HepG2 (cell line): ENCODE measurements around the gene TEAD1. TPM values are rescaled to one million over a fixed set of nuclear protein-coding genes. Genes with fewer than 3 reads are reported as not detected.
A peak's percentile ranks its signal among the peaks of the same experiment; 100 is the strongest.

ENCODE experiments used
- GTF2F1 ChIP-seq: fragments of 150-350 bp; IDR thresholded peaks from 2 replicates; pipeline ENCODE4 v1.6.1; 2014; ENCODE audit warnings: low read length
- MAFK ChIP-seq, 2 experiments: IDR thresholded peaks in 1 of 2; conservative IDR thresholded peaks in 1 of 2; 2 replicates each; pipeline ENCODE4 v1.6.1; 2011; ENCODE audit warnings: improper control_type of control experiment in 2 of 2, low read length in 2 of 2
- POLR2AphosphoS2 ChIP-seq: IDR thresholded peaks from 2 replicates; pipeline ENCODE4 v1.6.1; 2011; ENCODE audit warnings: low read depth, low read length, improper control_type of control experiment
- YY1 ChIP-seq: IDR thresholded peaks from 2 replicates; pipeline ENCODE4 v1.6.1; 2011; ENCODE audit warnings: low read length, low read depth, moderate library complexity, mild to moderate bottlenecking; ENCODE audit not compliant: insufficient read depth, insufficient replicate concordance
- ZNF18 ChIP-seq: sonication (generic); formaldehyde crosslinking; IDR thresholded peaks from 2 replicates; pipeline ENCODE4 v1.8.0; 2022; ENCODE audit warnings: mild to moderate bottlenecking, missing genetic modification reagents; ENCODE audit not compliant: insufficient replicate concordance
- ZNF407 ChIP-seq: sonication (generic); formaldehyde crosslinking; IDR thresholded peaks from one replicate; pipeline ENCODE4 v1.5.1; 2020; ENCODE audit warnings: mild to moderate bottlenecking, missing genetic modification reagents; ENCODE audit errors: not compliant biosample characterization
- ZNF746 ChIP-seq: sonication (generic); formaldehyde crosslinking; IDR thresholded peaks from 2 replicates; pipeline ENCODE4 v1.8.0; 2022; ENCODE audit warnings: mild to moderate bottlenecking, missing genetic modification reagents
- ZNF841 ChIP-seq: sonication (generic); formaldehyde crosslinking; IDR thresholded peaks from 2 replicates; pipeline ENCODE4 v1.8.1; 2023; ENCODE audit warnings: missing genetic modification reagents, borderline replicate concordance
- polyA plus RNA-seq, 8 experiments: library from polyadenylated mRNA; depleted of rRNA in 3 of 8; stranded (reverse) in 7 of 8; unstranded in 1 of 8; fragments of >200 nt; fragmentation: Illumina TruSeq in 4 of 8; extraction: Trizol in 4 of 8; gene quantifications; 2 replicates each; pipeline versions ENCODE4 v1.2.1 to v1.2.3, GENCODE V29; 2011 to 2016; ENCODE audit warnings: low read depth in 4 of 8, missing spikeins in 1 of 8, mixed read lengths in 1 of 8; ENCODE audit not compliant: insufficient read depth in 1 of 8
- total RNA-seq, 5 experiments: library from RNA; depleted of rRNA; stranded (reverse); fragments of >200 nt; fragmentation: Illumina TruSeq; extraction: Trizol; gene quantifications; 2 replicates each; pipeline ENCODE4 v1.2.3, GENCODE V29; 2016; ENCODE audit warnings: low read depth in 1 of 5
- TF ChIP-seq, protein P1 (sequence below): sonication (generic); formaldehyde crosslinking; IDR thresholded peaks from 2 replicates; pipeline ENCODE4 v1.4.0; 2020; ENCODE audit warnings: missing genetic modification reagents
- TF ChIP-seq, protein P2 (sequence below): sonication (generic); formaldehyde crosslinking; IDR thresholded peaks from 2 replicates; pipeline ENCODE4 v1.5.0; 2020; ENCODE audit warnings: mild to moderate bottlenecking, missing genetic modification reagents
- TF ChIP-seq, protein P3 (sequence below): sonication (generic); formaldehyde crosslinking; IDR thresholded peaks from 2 replicates; pipeline ENCODE4 v1.4.0; 2020; ENCODE audit warnings: missing genetic modification reagents

The TEAD1 gene
- total and polyA plus RNA-seq, 2 of the 13 experiments (the other 11 are each of a cell fraction or from before 2014, with no cell fraction given): 20.1 to 30.5 TPM

GRCh38 chr11:12673924-12674570 is at the start of gene TEAD1 (continued):
- TF ChIP-seq ZNF18 (no peak), POLR2AphosphoS2 (no peak), GTF2F1 (no peak), ZNF407 (CRISPR knock-in tag) (no peak), ZNF746 (CRISPR knock-in tag) (no peak), ZNF841 (CRISPR knock-in tag) (no peak), YY1 (peak; percentile 49), MAFK (conservative IDR thresholded peaks at IDR 0.05 in 1 of 2, IDR thresholded peaks at IDR 0.05 in 1 of 2; ENCODE audit: low read length in 2 of 2) (no peak)
- TF ChIP-seq, protein P1, sequence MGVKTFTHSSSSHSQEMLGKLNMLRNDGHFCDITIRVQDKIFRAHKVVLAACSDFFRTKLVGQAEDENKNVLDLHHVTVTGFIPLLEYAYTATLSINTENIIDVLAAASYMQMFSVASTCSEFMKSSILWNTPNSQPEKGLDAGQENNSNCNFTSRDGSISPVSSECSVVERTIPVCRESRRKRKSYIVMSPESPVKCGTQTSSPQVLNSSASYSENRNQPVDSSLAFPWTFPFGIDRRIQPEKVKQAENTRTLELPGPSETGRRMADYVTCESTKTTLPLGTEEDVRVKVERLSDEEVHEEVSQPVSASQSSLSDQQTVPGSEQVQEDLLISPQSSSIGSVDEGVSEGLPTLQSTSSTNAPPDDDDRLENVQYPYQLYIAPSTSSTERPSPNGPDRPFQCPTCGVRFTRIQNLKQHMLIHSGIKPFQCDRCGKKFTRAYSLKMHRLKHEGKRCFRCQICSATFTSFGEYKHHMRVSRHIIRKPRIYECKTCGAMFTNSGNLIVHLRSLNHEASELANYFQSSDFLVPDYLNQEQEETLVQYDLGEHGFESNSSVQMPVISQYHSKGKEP (CRISPR knock-in tag): no peak
- TF ChIP-seq, protein P2, sequence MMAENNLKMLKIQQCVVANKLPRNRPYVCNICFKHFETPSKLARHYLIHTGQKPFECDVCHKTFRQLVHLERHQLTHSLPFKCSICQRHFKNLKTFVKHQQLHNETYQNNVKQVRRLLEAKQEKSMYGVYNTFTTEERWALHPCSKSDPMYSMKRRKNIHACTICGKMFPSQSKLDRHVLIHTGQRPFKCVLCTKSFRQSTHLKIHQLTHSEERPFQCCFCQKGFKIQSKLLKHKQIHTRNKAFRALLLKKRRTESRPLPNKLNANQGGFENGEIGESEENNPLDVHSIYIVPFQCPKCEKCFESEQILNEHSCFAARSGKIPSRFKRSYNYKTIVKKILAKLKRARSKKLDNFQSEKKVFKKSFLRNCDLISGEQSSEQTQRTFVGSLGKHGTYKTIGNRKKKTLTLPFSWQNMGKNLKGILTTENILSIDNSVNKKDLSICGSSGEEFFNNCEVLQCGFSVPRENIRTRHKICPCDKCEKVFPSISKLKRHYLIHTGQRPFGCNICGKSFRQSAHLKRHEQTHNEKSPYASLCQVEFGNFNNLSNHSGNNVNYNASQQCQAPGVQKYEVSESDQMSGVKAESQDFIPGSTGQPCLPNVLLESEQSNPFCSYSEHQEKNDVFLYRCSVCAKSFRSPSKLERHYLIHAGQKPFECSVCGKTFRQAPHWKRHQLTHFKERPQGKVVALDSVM (CRISPR knock-in tag): peak; percentile 61; the same call in 1 of the 2 replicates
- TF ChIP-seq, protein P3, sequence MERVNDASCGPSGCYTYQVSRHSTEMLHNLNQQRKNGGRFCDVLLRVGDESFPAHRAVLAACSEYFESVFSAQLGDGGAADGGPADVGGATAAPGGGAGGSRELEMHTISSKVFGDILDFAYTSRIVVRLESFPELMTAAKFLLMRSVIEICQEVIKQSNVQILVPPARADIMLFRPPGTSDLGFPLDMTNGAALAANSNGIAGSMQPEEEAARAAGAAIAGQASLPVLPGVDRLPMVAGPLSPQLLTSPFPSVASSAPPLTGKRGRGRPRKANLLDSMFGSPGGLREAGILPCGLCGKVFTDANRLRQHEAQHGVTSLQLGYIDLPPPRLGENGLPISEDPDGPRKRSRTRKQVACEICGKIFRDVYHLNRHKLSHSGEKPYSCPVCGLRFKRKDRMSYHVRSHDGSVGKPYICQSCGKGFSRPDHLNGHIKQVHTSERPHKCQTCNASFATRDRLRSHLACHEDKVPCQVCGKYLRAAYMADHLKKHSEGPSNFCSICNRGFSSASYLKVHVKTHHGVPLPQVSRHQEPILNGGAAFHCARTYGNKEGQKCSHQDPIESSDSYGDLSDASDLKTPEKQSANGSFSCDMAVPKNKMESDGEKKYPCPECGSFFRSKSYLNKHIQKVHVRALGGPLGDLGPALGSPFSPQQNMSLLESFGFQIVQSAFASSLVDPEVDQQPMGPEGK (CRISPR knock-in tag): peak; percentile 65
